HepG2 (cell line): ENCODE results near the gene CNTN4. TPM values are rescaled to one million over a fixed set of nuclear protein-coding genes. Genes with fewer than 3 reads are reported as not detected.

Experiments used
- ATAC-seq: fragments of 200-7000 bp; cut with Tn5 transposase; 3 replicates; pipeline ENCODE4 v1.9.1; 2020; ENCODE audit warnings: mild to moderate bottlenecking, moderate library complexity
- BruUV-seq: library from RNA; stranded (reverse); fragments of 400-500 nt; replicated peaks from 2 replicates; lab custom pipeline; 2021; lab: Mats Ljungman, UMichigan
- CTCF ChIA-PET: fragments of 300-600 bp; formaldehyde crosslinking; extraction: SDS; loops from one replicate; lab custom pipeline; 2021; ENCODE audit warnings: low total read pairs, inconsistent platforms, low intra/inter-chr PET ratio; lab: Yijun Ruan, JAX
- POLR2A ChIA-PET: fragments of 350-600 bp; sonication (Branson Sonifier 250); formaldehyde crosslinking; loops from one replicate; lab custom pipeline; 2020; ENCODE audit warnings: antibody characterized with exemption, inconsistent platforms; lab: Yijun Ruan, JAX
- DNase-seq: peaks from one replicate; pipeline ENCODE4 v3.0.0-alpha.2; 2015; ENCODE audit warnings: low spot score
- FAIRE-seq: peaks from 3 replicates; lab custom pipeline; 2011; peaks lifted over from hg19 to GRCh38; lab: Jason Lieb, UNC
- H2AFZ ChIP-seq: one replicate; pipeline ENCODE4 v1.6.1; 2011; ENCODE audit warnings: low read length, inconsistent platforms
- H3K27ac ChIP-seq: fragments of 300-600 bp; 3 replicates; pipeline ENCODE4 v1.8.0; 2011; ENCODE audit warnings: mixed run types, mild to moderate bottlenecking, mixed read lengths, low read length, inconsistent platforms; ENCODE audit not compliant: insufficient read depth; ENCODE audit errors: extremely low read length
- H3K27me3 ChIP-seq, 2 experiments: fragments of 200-600 bp in 1 of 2; 2 replicates in 1 of 2; 3 replicates in 1 of 2; pipeline versions ENCODE4 v1.6.0 to v1.8.0; 2011; ENCODE audit warnings: low read length in 2 of 2, mild to moderate bottlenecking in 2 of 2, moderate library complexity in 2 of 2, inconsistent platforms in 1 of 2; ENCODE audit not compliant: insufficient read depth in 2 of 2, control insufficient read depth in 1 of 2
- H3K36me3 ChIP-seq, 2 experiments: fragments of 200-600 bp in 1 of 2; replicated peaks in 1 of 2; 2 replicates in 1 of 2; 3 replicates in 1 of 2; pipeline versions ENCODE4 v1.5.1 to v1.8.0; 2011; ENCODE audit warnings: low read length in 2 of 2, inconsistent platforms in 1 of 2; ENCODE audit not compliant: insufficient read depth in 2 of 2, control insufficient read depth in 1 of 2
- H3K4me1 ChIP-seq: 2 replicates; pipeline ENCODE4 v1.5.1; 2012; ENCODE audit warnings: low read length, inconsistent platforms; ENCODE audit not compliant: insufficient read depth
- H3K4me2 ChIP-seq: 2 replicates; pipeline ENCODE4 v1.6.0; 2011; ENCODE audit warnings: low read depth, low read length, inconsistent platforms
- H3K4me3 ChIP-seq, 3 experiments: fragments of 200-600 bp in 1 of 3; sonication (generic), shearing (Covaris generic) in 1 of 3; replicated peaks in 1 of 3; 2 replicates each; pipeline ENCODE4 v1.5.1; 2011 to 2016; ENCODE audit warnings: low read length in 3 of 3, inconsistent platforms in 2 of 3, low read depth in 2 of 3, mild to moderate bottlenecking in 2 of 3, control low read depth in 1 of 3, mixed read lengths in 1 of 3; ENCODE audit not compliant: insufficient read depth in 1 of 3
- H3K79me2 ChIP-seq: one replicate; pipeline ENCODE4 v1.6.1; 2011; ENCODE audit warnings: low read length, inconsistent platforms; ENCODE audit not compliant: insufficient read depth
- H3K9ac ChIP-seq: 2 replicates; pipeline ENCODE4 v1.6.0; 2011; ENCODE audit warnings: mild to moderate bottlenecking, low read depth, low read length, inconsistent platforms; ENCODE audit not compliant: insufficient read depth
- H3K9me3 ChIP-seq: 2 replicates; pipeline ENCODE4 v1.5.1; 2012; ENCODE audit warnings: mild to moderate bottlenecking, low read length
- H4K20me1 ChIP-seq: 2 replicates; pipeline ENCODE4 v1.6.0; 2011; ENCODE audit warnings: inconsistent platforms, mild to moderate bottlenecking, low read length, moderate library complexity; ENCODE audit not compliant: insufficient read depth
- HNRNPUL1 ChIP-seq: fragments of 200-400 bp; formaldehyde crosslinking; IDR thresholded peaks from 2 replicates; pipeline ENCODE4 v1.6.1; 2017; ENCODE audit warnings: low read depth, mild to moderate bottlenecking, low read length, moderate library complexity
- JDP2 ChIP-seq: sonication (generic); formaldehyde crosslinking; IDR thresholded peaks from 2 replicates; pipeline ENCODE4 v1.8.1; 2022; ENCODE audit warnings: missing genetic modification reagents, borderline replicate concordance
- SNAI1 ChIP-seq: sonication (generic); formaldehyde crosslinking; IDR thresholded peaks from 2 replicates; pipeline ENCODE4 v1.5.0; 2020; ENCODE audit warnings: mild to moderate bottlenecking, missing genetic modification reagents, borderline replicate concordance
- SP140L ChIP-seq: sonication (generic); formaldehyde crosslinking; IDR thresholded peaks from 2 replicates; pipeline ENCODE4 v1.4.0; 2020; ENCODE audit warnings: missing genetic modification reagents, borderline replicate concordance
- U2AF1 ChIP-seq: fragments of 200-400 bp; formaldehyde crosslinking; optimal IDR thresholded peaks from 2 replicates; pipeline ENCODE3; 2017; ENCODE audit warnings: mild to moderate bottlenecking, low read depth, low read length
- ZNF343 ChIP-seq: sonication (generic); formaldehyde crosslinking; IDR thresholded peaks from 2 replicates; pipeline ENCODE4 v1.4.0; 2020; ENCODE audit warnings: mild to moderate bottlenecking, missing genetic modification reagents
- ZNF552 ChIP-seq: sonication (generic); formaldehyde crosslinking; IDR thresholded peaks from 2 replicates; pipeline ENCODE4 v1.9.0; 2022; ENCODE audit warnings: missing genetic modification reagents, mild to moderate bottlenecking, borderline replicate concordance
- ZSCAN20 ChIP-seq: sonication (generic); formaldehyde crosslinking; IDR thresholded peaks from 2 replicates; pipeline ENCODE4 v1.4.0; 2020; ENCODE audit warnings: missing genetic modification reagents, mild to moderate bottlenecking, borderline replicate concordance
- WGBS: methylation state at CpG from one replicate; pipeline ENCODE4 v1.1.6; 2017; ENCODE audit warnings: low lambda C conversion rate; 5-methylcytosine and 5-hydroxymethylcytosine counted together
- in situ Hi-C: cut with HindIII; loops from 2 replicates; pipeline ENCODE4 v1.10.0; 2017; ENCODE audit warnings: low pct_unique_long_range_greater_than_20kb; ENCODE audit not compliant: extremely low pct_ligation_motif_present
- intact Hi-C: fragments of 100-400 bp; cut with micrococcal nuclease; formaldehyde crosslinking; loops from one replicate; pipeline ENCODE4 v1.10.0; 2022; ENCODE audit not compliant: unreplicated experiment
- polyA plus RNA-seq, 8 experiments: library from polyadenylated mRNA; depleted of rRNA in 3 of 8; stranded (reverse) in 7 of 8; unstranded in 1 of 8; fragments of >200 nt; fragmentation: Illumina TruSeq in 4 of 8; extraction: Trizol in 4 of 8; gene quantifications; 2 replicates each; pipeline versions ENCODE4 v1.2.1 to v1.2.3, GENCODE V29; 2011 to 2016; ENCODE audit warnings: low read depth in 4 of 8, missing spikeins in 1 of 8, mixed read lengths in 1 of 8; ENCODE audit not compliant: insufficient read depth in 1 of 8
- total RNA-seq, 5 experiments: library from RNA; depleted of rRNA; stranded (reverse); fragments of >200 nt; fragmentation: Illumina TruSeq; extraction: Trizol; gene quantifications; 2 replicates each; pipeline ENCODE4 v1.2.3, GENCODE V29; 2016; ENCODE audit warnings: low read depth in 1 of 5
- TF ChIP-seq, protein P1 (sequence below): sonication (generic); formaldehyde crosslinking; IDR thresholded peaks from 2 replicates; pipeline ENCODE4 v1.8.1; 2023; ENCODE audit warnings: mild to moderate bottlenecking, missing genetic modification reagents, borderline replicate concordance

CNTN4 gene
- total and polyA plus RNA-seq, 2 of the 13 experiments (the other 11 are each of a cell fraction or from before 2014, with no cell fraction given) = 0.01 to 0.13 TPM

DNA sequence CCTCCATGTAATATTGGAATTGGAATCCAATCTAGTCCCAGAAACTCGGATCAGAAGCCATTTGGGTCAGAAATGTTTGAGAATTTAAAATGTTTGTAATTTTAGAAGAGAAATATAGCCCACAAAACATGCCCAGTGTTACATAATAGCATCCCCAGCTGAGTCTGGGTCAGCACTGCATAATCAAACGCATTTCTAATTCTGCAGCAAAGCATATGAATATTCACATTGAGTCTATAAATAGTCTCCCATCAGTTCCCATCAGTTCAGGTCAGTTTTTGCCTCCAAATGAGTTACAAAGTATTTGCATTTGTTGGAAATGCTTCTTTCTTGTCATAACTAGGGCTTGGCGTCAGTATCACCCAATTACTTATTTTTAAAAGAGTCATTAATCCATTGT is 628.4 kb downstream of the CNTN4 start:
- ATAC-seq = no peak
- no peak overlapping the region for H3K9ac ChIP-seq
- H3K9me3 ChIP-seq = no peaks in the 10 kb centered on the region
- ChIA-PET CTCF (no interaction called here), POLR2A (no interaction called here)
- H3K4me2 ChIP-seq = no peak overlapping the region
- H2AFZ ChIP-seq = no peak overlapping the region
- FAIRE-seq = no peak
- H4K20me1 ChIP-seq = no peaks in the 10 kb centered on the region
- no peak overlapping the region for H3K4me3 ChIP-seq
- TF ChIP-seq ZSCAN20 (CRISPR knock-in tag) (no peak), U2AF1 (no peak), SNAI1 (CRISPR knock-in tag) (no peak), SP140L (CRISPR knock-in tag) (no peak), JDP2 (no peak), ZNF343 (CRISPR knock-in tag) (no peak), HNRNPUL1 (no peak), ZNF552 (no peak)
- TF ChIP-seq, protein P1, sequence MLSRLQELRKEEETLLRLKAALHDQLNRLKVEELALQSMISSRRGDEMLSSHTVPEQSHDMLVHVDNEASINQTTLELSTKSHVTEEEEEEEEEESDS (CRISPR knock-in tag) = no peak
- intact Hi-C loops = no loop called here
- no peak overlapping the region for H3K27ac ChIP-seq
- BruUV-seq = no TSS peak
- no peaks in the 10 kb centered on the region for H3K36me3 ChIP-seq
- WGBS = 5% methylated on average over 3 of the region's 3 CpGs
- no peaks in the 10 kb centered on the region for H3K4me1 ChIP-seq
- in situ Hi-C loops = no loop called here
- no peak for DNase-seq
- H3K79me2 ChIP-seq = no peaks in the 10 kb centered on the region
- no peaks in the 10 kb centered on the region for H3K27me3 ChIP-seq
